GM21515 (cell line): ENCODE data around the gene TEX36.
"Not testable (repeated sequence)": the region's sequence is repeated elsewhere in the genome, so short reads cannot be mapped to it uniquely, and the experiment has no call there.

Experiments used
- ATAC-seq: cut with Tn5 transposase; IDR thresholded peaks from one replicate; pipeline ENCODE4 v1.9.1; 2021; ENCODE audit not compliant: unreplicated experiment

TEX36 gene

DNA sequence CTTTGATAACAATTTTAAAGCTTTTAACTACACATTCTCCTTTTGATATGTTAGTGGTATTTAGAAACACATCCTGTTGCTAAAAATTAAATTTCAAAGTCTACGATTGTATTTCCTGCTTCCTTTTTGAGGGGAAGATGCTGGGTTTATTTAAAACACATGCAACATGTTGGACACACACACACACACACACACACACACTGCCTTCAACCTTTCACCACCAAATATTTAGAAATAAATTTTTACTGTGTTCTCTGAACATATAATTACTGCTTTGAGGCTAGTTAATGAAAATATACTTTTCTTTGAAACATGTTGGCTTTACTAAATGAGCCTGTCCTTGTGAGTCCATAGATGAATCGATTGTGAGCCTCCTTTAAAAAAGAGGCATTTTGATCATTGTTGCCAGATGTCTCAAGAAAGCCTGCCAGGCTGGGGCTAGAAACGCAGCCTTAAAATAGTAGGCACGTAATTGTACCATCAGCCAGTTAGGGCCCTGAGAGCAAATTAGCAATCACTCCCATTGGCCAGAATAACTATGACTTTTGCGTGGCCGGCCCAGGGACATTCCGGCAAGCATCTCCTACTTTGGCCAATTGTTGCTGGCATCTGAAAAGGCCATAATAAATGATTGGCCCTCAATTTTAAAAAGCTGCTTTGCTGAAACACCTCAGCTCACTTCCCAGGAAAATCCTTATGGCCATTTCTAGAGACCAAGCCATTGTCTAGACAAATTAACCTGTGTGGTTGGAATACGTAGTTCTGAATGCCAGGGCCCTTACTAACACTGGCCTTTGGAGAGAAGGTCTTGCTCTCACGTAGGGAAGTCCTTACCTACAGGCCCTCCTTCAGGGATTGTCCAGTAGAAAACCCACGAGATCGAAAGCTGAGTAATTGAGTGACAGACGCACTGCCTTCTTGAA lies 9.9 kb upstream of the TEX36 start:
- no peak for ATAC-seq

DNA sequence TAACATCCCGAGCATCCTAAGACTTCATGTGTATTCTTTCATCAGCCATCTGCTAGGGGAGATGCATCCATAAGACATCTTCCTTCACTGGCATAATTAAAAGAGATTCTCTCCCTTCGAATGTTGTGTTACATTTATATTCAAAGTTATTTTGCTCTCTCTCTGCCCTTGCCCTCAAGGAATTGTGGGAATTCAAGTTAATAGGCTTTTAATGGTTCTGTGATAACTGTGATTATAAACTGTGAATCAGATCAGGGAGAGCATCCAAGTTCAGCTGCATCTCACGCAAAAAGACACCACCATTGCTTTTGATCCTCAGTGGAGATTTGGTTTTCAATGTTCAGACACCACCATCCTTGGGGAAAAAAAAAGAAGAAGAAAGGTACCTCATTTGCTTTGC lies 9.2 kb upstream of the TEX36 start:
- ATAC-seq: no peak

DNA sequence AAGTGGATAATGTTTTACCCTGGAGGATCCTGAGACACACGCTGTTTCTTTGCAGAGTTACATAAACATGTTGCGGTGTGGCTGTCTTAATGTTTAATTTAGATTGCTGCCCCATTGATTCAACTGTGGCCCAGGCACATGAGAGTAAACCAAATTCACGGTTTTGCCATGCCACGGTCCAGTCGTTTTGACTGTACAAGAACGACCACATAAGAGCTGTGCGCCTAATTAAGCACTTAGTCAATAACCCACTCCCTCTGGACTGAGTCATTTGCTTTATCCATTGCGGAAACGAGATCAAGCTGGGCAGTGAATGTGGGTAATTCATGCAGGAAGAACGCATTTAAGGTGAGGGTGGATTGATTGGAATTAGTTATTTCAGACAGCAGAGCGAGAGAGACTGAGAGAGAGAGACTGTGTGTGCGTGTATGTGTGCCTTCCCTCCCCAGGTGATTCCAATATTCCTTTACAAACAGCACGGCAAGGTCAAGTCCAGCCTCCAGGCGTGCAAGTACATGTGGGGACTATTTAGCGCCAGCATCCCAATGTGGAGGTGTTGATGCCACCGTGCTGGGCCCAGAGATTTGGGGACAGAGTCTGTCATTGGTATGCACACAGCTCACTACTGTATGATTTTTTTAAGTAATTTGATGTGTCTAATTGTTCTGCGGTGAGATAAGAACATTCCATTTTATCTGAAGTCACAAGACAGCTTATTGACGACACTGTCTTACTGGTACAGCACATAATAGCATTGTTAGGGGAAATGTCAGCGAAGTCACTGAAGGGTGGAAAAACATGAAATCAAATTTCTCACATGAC lies 8.4 kb upstream of the TEX36 start:
- ATAC-seq: no peak

DNA sequence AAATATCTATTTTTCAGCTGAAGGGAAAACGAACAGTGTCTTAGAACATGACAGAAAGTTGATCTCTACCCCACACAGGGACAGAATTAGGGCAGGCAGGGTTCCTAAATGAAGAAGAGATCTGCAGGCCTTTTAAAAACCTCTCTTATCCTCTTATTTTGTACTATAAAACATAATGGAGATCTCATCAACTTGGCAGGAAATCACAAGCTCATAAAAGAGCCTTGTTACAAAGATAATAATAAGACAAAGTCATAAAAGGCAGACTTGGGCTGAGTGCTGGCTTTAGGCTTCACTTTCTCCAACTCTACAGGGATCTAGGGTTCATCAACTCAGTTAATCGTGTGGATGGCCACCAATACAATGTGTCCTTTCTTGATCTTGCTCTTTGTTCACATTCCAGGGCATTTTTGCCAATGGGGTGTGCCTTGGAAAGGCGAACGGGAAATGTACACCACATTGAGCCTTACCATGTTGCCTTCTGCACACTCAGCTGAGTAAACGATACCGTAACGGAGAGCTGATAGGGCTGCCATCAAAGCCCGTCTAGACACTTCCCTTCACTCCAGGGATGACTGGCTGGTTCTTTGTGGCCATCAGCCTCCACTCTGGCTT lies 7.1 kb upstream of the TEX36 start:
- no peak for ATAC-seq

DNA sequence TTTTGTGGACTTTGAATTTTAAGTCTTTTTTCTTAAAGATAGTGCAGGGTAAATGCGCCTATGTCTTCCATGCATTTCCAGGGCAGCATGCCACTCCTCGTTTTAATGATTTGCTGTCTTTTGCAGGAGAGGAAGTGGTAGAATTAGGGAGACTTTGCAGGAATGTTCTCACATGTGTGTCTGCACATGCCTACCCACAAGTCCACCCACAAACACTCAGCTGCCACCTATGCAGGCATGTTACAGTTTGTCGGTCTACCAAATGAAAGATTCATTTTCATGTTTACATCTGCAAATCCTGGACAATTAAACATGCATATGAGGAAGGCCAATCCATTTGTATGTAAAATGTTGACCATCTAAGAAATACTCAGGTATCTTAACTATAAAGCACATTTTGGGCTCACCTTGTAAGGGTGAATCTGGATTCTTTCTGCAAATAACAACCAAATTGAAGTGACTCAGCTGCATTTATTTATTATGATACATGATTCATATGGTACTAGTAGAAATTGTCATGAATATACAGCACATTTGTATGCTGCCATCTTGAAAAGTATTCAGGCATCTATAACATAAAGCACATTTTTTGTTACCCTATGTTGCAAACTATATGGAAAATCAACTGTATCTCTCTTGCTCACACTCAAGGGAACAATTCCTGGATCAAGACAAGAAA lies 4.7 kb upstream of the TEX36 start:
- ATAC-seq: no peak

DNA sequence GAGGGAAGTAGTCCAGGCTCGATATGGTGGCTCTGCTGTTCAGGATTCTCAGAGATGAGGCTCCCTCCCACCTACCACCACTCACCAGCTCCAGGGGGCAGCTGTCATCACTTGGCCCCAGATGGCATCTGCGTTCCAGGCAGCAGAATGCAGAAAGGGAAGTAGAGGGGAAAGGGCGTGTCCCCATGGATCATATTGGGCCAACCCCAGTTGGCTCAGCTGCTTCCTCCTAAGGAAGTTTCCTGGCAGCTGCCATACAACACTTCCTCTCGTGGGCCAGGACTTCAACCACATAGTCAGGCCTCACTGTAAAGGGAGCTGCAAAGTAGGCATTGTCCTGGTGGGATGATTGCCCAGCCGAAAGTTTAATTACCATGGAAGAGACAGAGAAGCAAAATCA lies 1.6 kb upstream of the TEX36 start:
- no peak for ATAC-seq

DNA sequence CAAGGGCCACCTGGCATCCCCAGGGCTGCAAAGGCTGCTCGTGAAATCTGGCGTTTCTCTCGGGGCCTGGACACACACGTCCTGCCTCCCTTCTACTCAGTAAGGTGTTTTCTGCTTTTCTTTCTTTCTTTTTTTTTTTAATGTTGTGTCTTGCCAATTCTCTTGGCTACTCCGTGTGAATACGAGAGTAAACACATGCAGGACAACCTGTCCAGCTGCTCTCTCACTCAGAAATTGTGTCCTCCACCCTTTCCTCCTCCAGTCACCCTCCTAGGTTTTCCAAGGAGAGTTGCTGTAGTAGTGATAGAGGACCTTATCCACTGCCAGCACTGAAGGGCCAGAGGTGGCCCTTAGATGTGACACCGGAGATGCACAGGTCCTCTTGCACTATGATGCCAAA lies 858 bp upstream of the TEX36 start:
- ATAC-seq: no peak

DNA sequence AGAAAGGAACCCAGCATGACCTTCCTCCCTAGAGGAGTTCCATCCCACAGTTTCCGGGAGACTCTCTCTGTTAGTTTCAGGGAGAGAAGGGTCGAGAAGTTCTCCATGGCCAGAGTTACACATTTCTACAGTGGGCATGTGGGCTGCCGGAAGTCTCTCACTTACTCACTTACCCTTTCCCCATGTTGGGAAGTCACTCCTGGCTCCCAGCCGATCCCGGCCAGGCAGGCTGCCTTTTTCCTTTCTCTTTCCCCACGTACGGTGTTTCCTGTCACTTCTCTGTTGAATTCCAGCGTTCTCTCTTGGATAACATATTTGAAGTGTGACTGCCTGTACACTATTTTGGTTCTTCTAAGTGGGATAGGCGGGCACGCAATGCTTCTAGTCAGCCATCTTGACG lies 3.5 kb downstream of the TEX36 start:
- no peak for ATAC-seq

DNA sequence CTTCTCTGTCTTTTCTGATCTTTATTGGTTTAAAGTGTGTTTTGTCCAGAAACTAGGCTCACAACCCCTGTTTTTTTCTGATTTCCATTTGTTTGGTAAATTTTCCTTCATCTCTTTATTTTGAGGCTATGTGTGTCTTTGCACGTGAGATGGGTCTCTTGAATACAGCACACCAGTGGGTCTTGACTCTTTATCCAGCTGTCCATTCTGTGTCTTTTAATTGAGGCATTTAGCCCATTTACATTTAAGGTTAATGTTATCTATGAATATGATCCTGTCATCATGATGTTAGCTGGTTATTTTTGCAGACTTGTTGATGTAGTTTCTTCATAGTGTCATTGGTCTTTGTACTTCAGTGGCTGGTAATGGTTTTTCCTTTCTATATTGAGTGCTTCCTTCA lies 10.1 kb downstream of the TEX36 start:
- ATAC-seq: no peak

DNA sequence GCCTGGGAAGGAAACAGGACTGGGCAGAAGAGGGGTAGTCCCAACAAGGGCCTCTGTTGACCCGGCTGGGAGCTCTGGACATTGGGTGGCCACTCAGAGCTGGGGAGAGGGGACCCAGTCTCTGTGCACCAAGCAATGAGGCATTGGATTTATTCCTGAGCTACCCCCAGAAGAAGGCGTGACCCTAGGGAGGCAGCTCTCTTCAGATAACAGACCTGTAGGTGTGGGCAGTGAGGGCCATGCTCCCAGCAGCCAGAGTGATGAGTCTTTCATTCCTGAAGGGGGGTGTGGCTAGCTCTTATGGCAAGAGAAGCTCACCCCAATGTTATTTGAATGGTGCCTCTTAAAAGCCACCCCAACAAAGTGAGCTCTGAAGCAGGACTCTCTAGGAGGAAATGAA lies 20.4 kb downstream of the TEX36 start:
- ATAC-seq: no peak

DNA sequence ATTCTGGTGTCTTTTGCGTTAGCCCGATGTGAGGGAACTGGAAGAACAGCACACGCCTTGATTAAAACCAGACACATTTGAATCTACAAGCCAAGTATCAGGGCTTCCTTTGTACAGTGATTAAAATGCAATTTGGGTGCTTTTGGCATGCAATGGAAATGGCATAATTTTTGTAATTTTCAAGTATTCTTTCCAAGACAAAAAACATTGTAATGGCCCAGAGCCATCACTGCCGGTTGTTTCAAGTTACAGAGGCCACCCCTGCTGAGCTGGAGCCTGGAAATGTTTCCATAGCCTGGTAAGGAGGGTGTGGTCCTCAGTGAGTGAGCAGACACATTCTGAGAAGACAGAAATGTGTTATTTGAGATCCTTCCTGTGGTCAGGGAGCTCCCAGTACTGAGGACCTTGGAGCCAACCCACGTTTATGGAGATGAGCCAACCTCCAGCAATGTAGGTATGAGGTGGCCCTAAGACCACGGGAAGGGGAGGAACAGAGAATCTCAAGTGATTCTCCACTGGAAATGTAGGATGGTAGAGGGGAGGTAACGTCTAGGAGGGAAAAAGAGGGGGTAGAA lies 20.9 kb downstream of the TEX36 start:
- ATAC-seq: no peak

DNA sequence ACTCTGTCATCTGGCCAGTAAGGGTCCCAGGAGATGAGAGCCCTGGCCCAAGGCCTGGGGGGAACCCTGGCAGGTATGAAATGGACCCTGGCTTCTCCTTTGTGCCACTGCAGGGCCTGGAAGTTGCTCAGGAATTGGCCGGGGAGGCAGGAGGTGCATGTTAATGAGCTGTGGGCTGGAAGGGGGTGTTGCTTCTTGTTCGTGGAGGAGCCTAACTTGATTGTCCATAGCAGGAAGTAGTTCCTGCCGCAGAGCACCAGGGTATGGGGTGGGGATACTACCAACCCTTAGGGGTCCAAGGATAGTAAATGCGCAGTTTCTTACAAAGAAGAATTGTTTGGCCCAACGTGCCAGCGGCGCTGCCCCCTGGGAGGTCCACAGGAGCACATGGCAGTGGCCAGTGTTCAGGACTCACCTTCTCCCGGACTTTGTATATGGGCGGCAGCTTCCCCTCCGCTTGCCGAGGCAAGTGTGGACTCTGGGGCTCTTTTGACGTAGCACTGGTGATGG lies 21.5 kb downstream of the TEX36 start:
- no peak for ATAC-seq

DNA sequence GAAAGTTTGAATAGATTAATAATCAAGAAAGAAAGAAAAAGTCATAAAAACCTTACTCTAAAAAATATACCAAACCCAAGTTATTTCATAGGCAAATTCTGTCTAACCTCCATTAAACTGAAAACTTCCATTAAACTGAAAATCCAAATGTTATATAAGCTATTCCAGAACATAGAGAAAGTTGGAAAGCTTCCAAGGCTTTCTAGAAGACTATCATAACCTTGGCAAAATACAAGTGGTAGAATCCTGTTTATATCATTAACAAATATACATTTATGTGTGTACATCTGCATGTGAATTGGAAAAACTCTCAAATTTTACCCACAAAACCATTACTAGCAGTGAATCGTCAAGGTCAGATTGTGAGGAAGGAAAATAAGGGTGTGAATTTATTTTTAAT lies 23.9 kb downstream of the TEX36 start:
- no peak for ATAC-seq

DNA sequence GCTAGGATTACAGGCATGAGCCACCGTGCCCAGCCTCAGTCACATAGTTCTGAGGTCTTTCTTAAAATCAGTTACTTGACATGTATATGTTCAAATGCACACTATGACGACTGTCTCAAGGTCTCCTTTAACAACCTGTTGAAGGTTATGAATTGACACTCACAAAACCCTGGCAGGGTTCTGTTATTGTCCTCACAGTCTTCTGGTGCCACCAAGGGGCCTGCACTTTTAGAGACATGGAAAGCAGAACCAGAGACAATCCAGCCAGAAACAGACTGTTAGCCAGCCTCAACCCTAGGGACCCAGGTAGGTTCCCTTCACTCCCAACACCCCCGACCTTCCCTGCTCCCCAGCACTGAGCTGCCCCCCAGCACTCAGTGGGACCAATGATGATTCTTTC lies 26.4 kb downstream of the TEX36 start:
- no peak for ATAC-seq

DNA sequence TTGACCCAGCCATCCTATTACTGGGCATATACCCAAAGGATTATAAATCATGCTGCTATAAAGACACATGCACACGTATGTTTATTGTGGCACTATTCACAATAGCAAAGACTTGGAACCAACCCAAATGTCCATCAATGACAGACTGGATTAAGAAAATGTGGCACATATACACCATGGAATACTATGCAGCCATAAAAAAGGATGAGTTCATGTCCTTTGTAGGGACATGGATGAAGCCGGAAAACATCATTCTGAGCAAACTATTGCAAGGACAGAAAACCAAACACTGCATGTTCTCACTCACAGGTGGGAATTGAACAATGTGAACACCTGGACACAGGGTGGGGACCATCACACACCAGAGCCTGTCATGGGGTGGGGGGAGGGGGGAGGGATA lies 29.9 kb downstream of the TEX36 start:
- not testable (repeated sequence) for ATAC-seq

DNA sequence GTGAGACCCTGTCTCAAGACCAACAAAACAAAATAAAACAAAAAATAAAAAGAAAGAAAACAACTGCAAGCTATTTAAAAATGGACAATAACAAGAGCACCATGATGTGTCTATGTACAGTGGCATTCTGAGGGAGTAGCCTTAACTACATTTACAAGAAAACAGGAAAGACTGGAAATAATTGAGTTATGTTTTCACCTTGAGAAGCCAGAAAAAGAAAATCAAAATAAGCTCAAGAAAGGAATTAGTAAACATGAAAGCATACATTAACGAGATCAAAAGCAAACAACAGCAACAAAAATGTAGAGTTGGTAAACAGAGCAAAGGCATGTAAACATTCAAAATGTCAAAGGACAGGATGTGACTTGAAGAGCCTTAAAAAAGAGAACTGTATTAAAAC lies 36.7 kb downstream of the TEX36 start:
- ATAC-seq: no peak

DNA sequence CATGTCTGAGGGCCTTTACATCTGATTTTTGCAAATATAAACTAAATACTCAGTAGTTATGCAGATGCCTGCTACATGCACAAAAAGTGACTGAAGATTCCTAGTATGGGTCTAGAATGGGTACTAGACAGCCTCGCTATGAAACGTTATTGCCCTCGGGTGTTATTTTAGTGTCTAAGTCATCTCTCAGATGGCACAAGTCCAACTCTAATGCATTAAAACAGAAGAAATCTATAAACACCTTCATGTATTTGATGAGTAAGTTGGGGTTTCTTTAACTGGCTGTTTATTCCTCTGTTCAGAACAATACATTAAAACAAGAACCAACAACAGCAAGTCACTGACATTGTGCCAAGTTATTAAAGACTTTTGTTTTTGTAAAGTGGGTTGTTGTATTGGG lies 41.6 kb downstream of the TEX36 start:
- ATAC-seq: no peak

DNA sequence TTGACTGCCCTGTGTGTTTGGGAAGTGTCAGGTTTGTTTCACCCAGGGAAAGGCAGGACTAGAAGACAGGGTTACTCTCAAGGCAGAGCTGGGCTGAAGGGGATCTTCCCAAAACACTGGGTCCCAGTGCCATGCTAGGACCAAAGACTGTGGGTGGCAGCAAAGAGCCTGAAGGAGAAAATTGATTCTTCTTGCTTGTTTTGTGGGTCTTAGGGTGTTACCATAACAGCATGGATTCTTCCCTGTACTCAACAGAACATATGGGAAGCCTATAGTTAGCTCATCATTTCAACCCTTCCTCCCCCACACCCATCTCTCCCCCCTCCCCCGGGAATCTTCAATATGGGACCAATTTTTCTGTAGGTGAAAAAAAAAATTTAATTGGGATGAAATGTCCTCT lies 42.3 kb downstream of the TEX36 start:
- no peak for ATAC-seq

DNA sequence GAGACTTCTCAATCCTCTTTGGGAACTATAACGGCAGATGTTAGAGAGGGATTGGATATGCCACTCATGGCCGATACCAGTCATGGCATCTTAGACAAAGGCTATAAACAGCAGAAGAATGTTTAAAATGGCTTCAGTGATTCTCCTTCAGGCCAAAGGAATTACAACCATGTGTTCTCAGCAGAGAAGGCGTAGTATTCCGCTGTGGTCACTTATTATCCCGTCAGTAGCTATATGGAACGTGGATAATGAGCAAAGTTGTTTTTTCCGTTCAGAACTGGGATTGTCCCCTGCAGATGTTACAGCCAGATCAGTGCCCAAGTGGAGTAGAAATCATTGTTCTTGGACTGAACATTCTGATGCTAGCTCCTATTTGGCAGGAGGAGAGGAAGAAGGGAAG lies 43.1 kb downstream of the TEX36 start:
- ATAC-seq: no peak

DNA sequence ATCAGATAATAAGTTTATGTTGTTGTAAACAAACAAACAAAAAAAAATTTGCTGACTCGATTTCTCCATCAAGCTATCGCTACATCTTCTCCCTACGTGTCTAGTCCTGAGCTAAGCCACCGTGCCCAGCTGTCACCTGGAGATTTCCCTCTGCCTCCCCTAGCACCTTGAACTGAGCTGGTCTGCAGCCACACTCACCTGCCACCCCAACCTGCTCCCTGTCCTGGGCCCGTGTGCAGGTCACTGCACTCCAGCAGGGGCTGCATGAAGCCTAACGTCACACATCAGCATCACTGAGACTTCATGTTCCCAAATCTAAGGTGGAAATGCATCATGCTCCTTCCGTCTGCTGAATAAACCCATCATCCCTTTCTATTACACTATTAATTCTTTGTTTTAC lies 44.4 kb downstream of the TEX36 start:
- ATAC-seq: no peak

DNA sequence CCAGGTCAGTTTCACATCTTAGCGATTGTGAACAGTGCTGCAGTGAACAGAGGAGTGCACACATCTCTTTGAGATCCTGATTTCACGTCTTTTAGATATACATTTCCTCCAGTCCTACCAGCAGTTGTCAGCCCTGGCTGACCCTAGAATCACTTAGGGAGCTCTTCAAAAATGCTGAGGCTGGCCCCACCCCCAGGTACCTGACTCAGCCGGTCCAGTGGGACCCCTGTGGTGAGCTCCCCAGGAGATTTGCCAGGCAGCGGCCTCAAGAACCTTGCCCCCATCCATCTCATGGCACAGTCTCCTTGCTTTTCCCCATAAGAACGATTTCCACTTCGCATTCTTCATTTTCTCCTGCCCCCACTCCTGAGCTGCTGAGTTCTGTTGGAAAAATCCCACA lies 45.5 kb downstream of the TEX36 start:
- ATAC-seq: no peak
